Activated CD4-positive, alpha-beta T cell treated with anti-CD3 and anti-CD28 coated beads, Interleukin-2, Interleukin-6, amounts not matched to agents 100 ng/mL and 50 ng/mL, durations not matched to agents 16 hours and 8 hours (primary cell): ENCODE measurements around the gene C1orf185.
"Not testable (repeated sequence)": the region's sequence is repeated elsewhere in the genome, so short reads cannot be mapped to it uniquely, and the experiment has no call there.

Experiments used
- DNase-seq: peaks from one replicate; pipeline ENCODE4 v3.0.0-alpha.2; 2020

C1orf185 gene

GRCh38 chr1:51101976-51102375, at the start of gene C1orf185:
C1orf185 (plus strand) TSS chr1:51102228; CDS start chr1:51102234, 6 bp downstream.
- no peak for DNase-seq

GRCh38 chr1:51058858-51059257, 43.2 kb upstream of the C1orf185 start:
- DNase-seq: peak; percentile 17

GRCh38 chr1:51061231-51061918, 40.7 kb upstream of the C1orf185 start:
- DNase-seq: no peak

GRCh38 chr1:51063121-51063520, 38.9 kb upstream of the C1orf185 start:
- no peak for DNase-seq

- DNase-seq: no peak
Observed at GRCh38 chr1:51070011-51070410, 32.0 kb upstream of the C1orf185 start.

GRCh38 chr1:51070640-51071039, 31.4 kb upstream of the C1orf185 start:
- no peak for DNase-seq

GRCh38 chr1:51071291-51072042, 30.6 kb upstream of the C1orf185 start:
- no peak for DNase-seq

- no peak for DNase-seq
Observed at GRCh38 chr1:51072043-51072439, 30.0 kb upstream of the C1orf185 start.

- no peak for DNase-seq
Observed at GRCh38 chr1:51072651-51073050, 29.4 kb upstream of the C1orf185 start.

- DNase-seq: no peak
Observed at GRCh38 chr1:51073456-51073855, 28.6 kb upstream of the C1orf185 start.

- DNase-seq: no peak
Observed at GRCh38 chr1:51086496-51087271, 15.3 kb upstream of the C1orf185 start.

- DNase-seq: no peak
Observed at GRCh38 chr1:51088474-51088873, 13.6 kb upstream of the C1orf185 start.

- no peak for DNase-seq
Observed at GRCh38 chr1:51093581-51093980, 8.4 kb upstream of the C1orf185 start.

- no peak for DNase-seq
Observed at GRCh38 chr1:51097171-51097570, 4.9 kb upstream of the C1orf185 start.

GRCh38 chr1:51100264-51100880, 1.7 kb upstream of the C1orf185 start:
- DNase-seq: peak; percentile 8

- no peak for DNase-seq
Observed at GRCh38 chr1:51114137-51114536, 12.1 kb downstream of the C1orf185 start.

GRCh38 chr1:51115714-51116404, 13.8 kb downstream of the C1orf185 start:
- DNase-seq: no peak

- no peak for DNase-seq
Observed at GRCh38 chr1:51119331-51119730, 17.3 kb downstream of the C1orf185 start.

- no peak for DNase-seq
Observed at GRCh38 chr1:51120629-51121028, 18.6 kb downstream of the C1orf185 start.

GRCh38 chr1:51127152-51127551, 25.1 kb downstream of the C1orf185 start:
- not testable (repeated sequence) for DNase-seq

- DNase-seq: no peak
Observed at GRCh38 chr1:51131185-51131584, 29.2 kb downstream of the C1orf185 start.

GRCh38 chr1:51133045-51133444, 31.0 kb downstream of the C1orf185 start:
- DNase-seq: no peak

GRCh38 chr1:51137696-51138095, 35.7 kb downstream of the C1orf185 start:
- DNase-seq: not testable (repeated sequence)
